Mucosa of descending colon (tissue), 3 donors: ENCODE data around the gene PITX3. TPM values are rescaled to one million over a fixed set of nuclear protein-coding genes. Genes with fewer than 3 reads are reported as not detected.

Source experiments
- ATAC-seq: fragments of 200-7000 bp; cut with Tn5 transposase; one replicate; pipeline ENCODE4 v1.9.1; 2020; ENCODE audit warnings: mild to moderate bottlenecking, moderate library complexity
- DNase-seq, 3 donors: peaks; one replicate each; pipeline ENCODE4 v3.0.0-alpha.2; 2020
- H3K36me3 ChIP-seq: fragments of 200-600 bp; one replicate; pipeline ENCODE4 v1.8.0; 2021; ENCODE audit warnings: low read depth, mild to moderate bottlenecking
- H3K4me1 ChIP-seq: fragments of 200-600 bp; one replicate; pipeline ENCODE4 v1.8.0; 2021; ENCODE audit warnings: low read depth, mild to moderate bottlenecking
- H3K4me3 ChIP-seq: fragments of 200-600 bp; one replicate; pipeline ENCODE4 v1.8.0; 2021; ENCODE audit warnings: mild to moderate bottlenecking
- H3K9me3 ChIP-seq: fragments of 200-600 bp; one replicate; pipeline ENCODE4 v1.8.0; 2021; ENCODE audit warnings: mild to moderate bottlenecking
- CTCF ChIP-seq: fragments of 200-600 bp; IDR thresholded peaks from one replicate; pipeline ENCODE4 v1.8.0; 2022; ENCODE audit warnings: antibody characterized with exemption, mild to moderate bottlenecking
- intact Hi-C, 2 donors: fragments of 100-400 bp; cut with DNase I in 1 of 2; cut with micrococcal nuclease in 1 of 2; formaldehyde crosslinking; loops; one replicate each; pipeline versions ENCODE4 v1.11.0 to v1.11.1; 2022; cut with DNase I, micrococcal nuclease
- total RNA-seq, 3 donors: library from RNA; stranded (reverse); fragmentation: NEBNext Ultra II Directional in 2 of 3; extraction: Animal tissue kit (Norgen Biotek cat#: 25700) in 2 of 3; gene quantifications; one replicate each; pipeline versions ENCODE4 v1.2.1 to v1.2.4, GENCODE V29; 2021 to 2023
- donor health status: DM: no; HTN: no; CAD: no; lungs with moderate emphysema.
- donor health status: DM: no; HTN: no; CAD: no.
- donor health status: DM: no; HTN: yes; CAD: no.

The PITX3 gene
- total RNA-seq, 3 donors from 2014 or later: not detected

- intact Hi-C loops: no loop called here
- H3K36me3 ChIP-seq: no peaks in the 10 kb centered on the region
- ATAC-seq (no peak), DNase-seq (peak in 1 of 3 donors; percentile 17)
- peak overlapping the region; percentile 54 for H3K4me3 ChIP-seq
- H3K9me3 ChIP-seq: no peaks in the 10 kb centered on the region
- peaks cover 53% of the 10 kb centered on the region for H3K4me1 ChIP-seq
- TF ChIP-seq CTCF: no peak
Measured at GRCh38 chr10:102246261-102246660, 4.9 kb upstream of the PITX3 start.

- DNase-seq (no peak), ATAC-seq (peak; percentile 4)
- Histone ChIP-seq H3K4me3 (peak overlapping the region; percentile 54), H3K9me3 (no peaks in the 10 kb centered on the region), H3K4me1 (peaks cover 54% of the 10 kb centered on the region), H3K36me3 (no peaks in the 10 kb centered on the region)
- intact Hi-C loops: no loop called here
- TF ChIP-seq CTCF: no peak
Measured at GRCh38 chr10:102245932-102246251, 4.6 kb upstream of the PITX3 start.

GRCh38 chr10:102245082-102245931, 4.0 kb upstream of the PITX3 start, which contains the start of gene GBF1:
Gene GBF1 (plus strand): TSS chr10:102245532. CDS start chr10:102258939, 13,407 bp downstream.
- H3K36me3 ChIP-seq: no peaks in the 10 kb centered on the region
- intact Hi-C loops: no loop called here
- peaks cover 59% of the 10 kb centered on the region for H3K4me1 ChIP-seq
- no peak for TF ChIP-seq CTCF
- H3K9me3 ChIP-seq: no peaks in the 10 kb centered on the region
- DNase-seq (peak; percentile 92 to 95 (median 94)), ATAC-seq (peak; percentile 90)
- H3K4me3 ChIP-seq: peak within 1 kb of the TSS; percentile 54

GRCh38 chr10:102243309-102243708, 2.0 kb upstream of the PITX3 start:
- ATAC-seq (no peak), DNase-seq (no peak)
- H3K4me1 ChIP-seq: peaks cover 43% of the 10 kb centered on the region
- H3K36me3 ChIP-seq: no peaks in the 10 kb centered on the region
- no peaks in the 10 kb centered on the region for H3K9me3 ChIP-seq
- H3K4me3 ChIP-seq: no peak overlapping the region
- intact Hi-C loops: no loop called here
- TF ChIP-seq CTCF: no peak

- Histone ChIP-seq H3K36me3 (no peaks in the 10 kb centered on the region), H3K9me3 (no peaks in the 10 kb centered on the region), H3K4me1 (peaks cover 30% of the 10 kb centered on the region), H3K4me3 (no peak overlapping the region)
- intact Hi-C loops: no loop called here
- ATAC-seq: no peak
- TF ChIP-seq CTCF: no peak
- DNase-seq: no peak
Measured at GRCh38 chr10:102242118-102242485, 790 bp upstream of the PITX3 start.
